ENCODE data around the gene SCN2B.

Gene SCN2B

GRCh38 chr11:118117790-118118601, 58.4 kb downstream of the SCN2B start (continued):
- TF ChIP-seq ZNF518A (tag by site-specific recombination; conservative IDR thresholded peaks at IDR 0.05; ENCODE audit: low read depth) (no peak), ZNF133 (tag by site-specific recombination; IDR thresholded peaks at IDR 0.05) (no peak), ZNF394 (tag by site-specific recombination; IDR thresholded peaks at IDR 0.05; ENCODE audit: borderline replicate concordance) (no peak)

- H3K36me3 ChIP-seq (ENCODE audit: control insufficient read depth in 2 of 2, insufficient read depth in 1 of 2, low read length in 2 of 2): no peaks in the 10 kb centered on the region
- H3K9me3 ChIP-seq (ENCODE audit: control insufficient read depth, insufficient read depth, low read depth, low read length): no peaks in the 10 kb centered on the region
- POLR2A ChIA-PET: no interaction called here
- TF ChIP-seq ZNF548 (tag by site-specific recombination; IDR thresholded peaks at IDR 0.05): no peak
- TF ChIP-seq ZNF830 (tag by site-specific recombination; IDR thresholded peaks at IDR 0.05; ENCODE audit: low read depth): no peak
- TF ChIP-seq GFI1B (tag by site-specific recombination; IDR thresholded peaks at IDR 0.05): no peak
- no peak for TF ChIP-seq ZBTB44 (tag by site-specific recombination; IDR thresholded peaks at IDR 0.05)
- TF ChIP-seq ZFP41 (tag by site-specific recombination; IDR thresholded peaks at IDR 0.05; ENCODE audit: borderline replicate concordance): no peak
- TF ChIP-seq ZNF423 (tag by site-specific recombination; IDR thresholded peaks at IDR 0.05): no peak
- TF ChIP-seq ZNF624 (tag by site-specific recombination; IDR thresholded peaks at IDR 0.05): no peak
- TF ChIP-seq ZNF488 (tag by site-specific recombination; IDR thresholded peaks at IDR 0.05): no peak
- TF ChIP-seq EGR2 (tag by site-specific recombination; IDR thresholded peaks at IDR 0.05; ENCODE audit: low read depth): no peak
- TF ChIP-seq ELK4 (IDR thresholded peaks at IDR 0.05; ENCODE audit: borderline replicate concordance, low read depth, low read length): no peak
- TF ChIP-seq ZNF501 (tag by site-specific recombination; IDR thresholded peaks at IDR 0.05): no peak
- no peak for TF ChIP-seq ZBTB49 (tag by site-specific recombination; IDR thresholded peaks at IDR 0.05; ENCODE audit: low read depth)
- no peak for TF ChIP-seq YY1 (tag by site-specific recombination; IDR thresholded peaks at IDR 0.05)
- TF ChIP-seq OVOL3 (tag by site-specific recombination; IDR thresholded peaks at IDR 0.05): no peak
- H3K4me3 ChIP-seq (ENCODE audit: low read depth, low read length): no peak overlapping the region
- no peaks in the 10 kb centered on the region for H3K4me1 ChIP-seq (ENCODE audit: control insufficient read depth, insufficient read depth, low read length)
- H3K27ac ChIP-seq (ENCODE audit: extremely low read depth, low read depth, low read length): no peak overlapping the region
- CTCF ChIA-PET: interaction anchor here (0.6 to 0.7 kb wide), 2 partner anchors 62 to 288 kb away, joined by 3 read pairs; no protein-coding TSS in a partner anchor
These were observed 61.4 kb downstream of the SCN2B start for GRCh38 chr11:118115048-118115447.

All from HEK293 (cell line).